ENCODE measurements around the gene ZNF398.
"Not testable (repeated sequence)": the region's sequence is repeated elsewhere in the genome, so short reads cannot be mapped to it uniquely, and the experiment has no call there.

ZNF398 gene

DNA sequence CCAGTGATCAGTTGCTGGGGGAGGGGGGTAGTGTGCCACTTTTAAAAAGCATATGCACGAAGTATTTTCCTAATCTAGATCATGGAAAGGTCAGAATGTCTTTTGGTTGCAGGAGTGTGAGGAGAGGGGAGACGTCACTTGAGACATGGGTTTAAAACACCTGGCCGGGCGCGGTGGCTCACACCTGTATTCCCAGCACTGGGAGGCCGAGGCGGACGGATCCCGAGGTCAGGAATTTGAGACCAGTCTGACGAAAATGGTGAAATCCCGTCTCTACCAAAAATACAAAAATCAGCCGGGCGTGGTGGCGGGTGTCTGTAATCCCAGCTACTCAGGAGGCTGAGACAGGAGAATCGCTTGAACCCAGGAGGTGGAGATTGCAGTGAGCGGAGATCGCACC is 79.1 kb downstream of the ZNF398 start:
- DNase-seq (ENCODE audit: low read depth): not testable (repeated sequence)

DNA sequence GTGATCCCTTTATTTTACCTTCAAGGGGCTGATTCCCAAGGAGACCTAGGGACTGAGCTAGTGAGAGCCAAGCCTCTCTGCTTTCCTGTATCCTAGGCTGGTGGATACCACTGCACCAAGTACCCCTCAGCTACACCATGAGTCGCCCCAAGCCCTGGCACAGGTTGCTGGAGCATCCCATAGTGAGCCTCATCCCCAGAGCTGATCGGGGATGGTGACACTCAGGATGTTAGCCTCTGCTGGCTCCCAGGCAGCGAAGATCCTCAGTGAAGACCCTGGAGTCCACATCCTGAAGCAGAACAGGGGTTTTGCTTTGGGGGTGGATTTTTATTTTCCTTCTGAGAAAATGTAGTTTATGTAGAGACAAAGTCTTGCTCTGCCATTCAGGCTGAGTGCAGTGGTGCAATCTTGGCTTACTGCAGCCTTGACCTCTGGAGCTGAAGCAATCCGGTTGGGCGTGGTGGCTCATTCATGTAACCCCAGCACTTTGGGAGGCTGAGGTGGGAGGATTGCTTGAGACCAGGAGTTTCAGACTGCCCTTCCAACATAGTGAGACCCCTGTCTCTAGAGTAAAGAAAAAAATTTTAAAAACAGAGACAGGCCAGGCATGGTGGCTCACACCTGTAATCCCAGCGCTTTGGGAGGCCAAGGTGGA is 79.7 kb downstream of the ZNF398 start:
- no peak for DNase-seq (ENCODE audit: low read depth)

DNA sequence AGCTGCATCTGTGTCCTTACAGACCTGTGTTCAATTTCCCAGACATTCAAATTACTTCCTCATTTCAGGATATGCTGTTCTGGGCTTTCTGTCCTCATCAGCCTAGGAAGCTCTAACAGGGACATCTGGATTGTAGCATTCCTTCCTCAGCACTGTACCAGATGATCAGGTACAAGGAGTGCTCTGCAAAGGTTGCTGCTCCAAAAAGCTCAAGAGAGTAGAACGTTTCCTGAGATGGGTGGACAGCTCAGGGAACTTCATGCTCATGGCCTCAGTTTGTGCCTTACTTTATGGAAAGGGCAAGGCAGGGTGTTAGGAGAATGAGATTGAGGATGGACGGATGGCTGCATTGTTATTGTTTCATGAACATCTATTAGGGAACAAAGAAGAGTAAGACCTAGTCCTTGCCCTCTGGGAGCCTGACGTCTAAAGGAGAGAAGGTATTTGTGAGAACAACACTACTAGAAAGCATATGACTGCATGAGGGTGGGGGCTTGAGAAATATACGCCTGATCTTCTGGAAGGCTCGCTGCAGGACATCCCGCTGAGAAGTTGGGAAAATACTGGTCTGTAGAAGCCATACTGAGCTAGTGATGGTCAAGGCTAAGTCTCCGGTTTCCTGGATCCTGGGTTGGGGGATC is 81.7 kb downstream of the ZNF398 start:
- no peak for DNase-seq (ENCODE audit: low read depth)

DNA sequence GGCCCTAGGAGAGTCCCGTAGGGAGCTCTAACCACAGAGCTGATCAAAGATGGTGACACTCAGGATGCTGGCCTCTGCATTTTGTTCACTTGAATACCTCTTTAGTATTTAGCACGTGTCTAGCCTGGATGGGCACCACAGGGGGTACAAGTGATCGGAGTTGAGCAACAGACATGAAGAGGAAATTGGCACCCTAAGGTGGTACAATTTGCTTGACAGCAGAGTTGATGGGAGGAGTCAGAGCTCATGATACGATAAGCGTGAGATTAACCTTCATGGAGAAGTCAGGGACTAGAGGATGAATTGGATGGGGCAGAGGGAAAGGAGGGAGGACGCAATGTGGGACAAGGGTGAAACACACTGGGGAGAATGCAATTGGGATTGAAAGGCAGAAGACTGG is 82.3 kb downstream of the ZNF398 start:
- no peak for DNase-seq (ENCODE audit: low read depth)

DNA sequence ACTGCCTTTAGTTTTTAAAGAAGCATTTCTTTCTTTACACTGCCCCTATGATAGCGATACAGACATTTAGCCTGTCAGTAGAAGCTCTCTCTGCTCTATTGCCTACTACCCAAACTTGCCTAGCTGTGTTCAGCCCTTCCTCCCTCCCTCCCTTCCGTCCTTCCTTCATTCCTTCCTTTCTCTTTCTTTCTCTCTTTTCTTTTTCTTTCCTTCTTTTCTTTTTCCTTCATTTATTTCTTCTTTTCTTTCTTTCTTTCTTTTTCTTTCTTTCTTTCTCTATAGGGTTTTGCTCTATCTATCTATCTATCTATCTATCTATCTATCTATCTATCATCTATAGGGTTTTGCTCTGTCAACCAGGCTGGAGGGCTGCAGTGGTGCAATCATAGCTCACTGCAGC is 85.1 kb downstream of the ZNF398 start:
- no peak for DNase-seq (ENCODE audit: low read depth)
